Skeletal muscle satellite cell (primary cell): Measurements from ENCODE around the gene BRSK2.
"Not testable (repeated sequence)": the region's sequence is repeated elsewhere in the genome, so short reads cannot be mapped to it uniquely, and the experiment has no call there.

Experiments used
- H3K27me3 ChIP-seq: 2 replicates; pipeline ENCODE4 v1.7.0; 2013; ENCODE audit warnings: low read length; ENCODE audit not compliant: control insufficient read depth, insufficient read depth
- H3K36me3 ChIP-seq: 2 replicates; pipeline ENCODE4 v1.7.0; 2013; ENCODE audit warnings: mild to moderate bottlenecking, control low read depth, low read length; ENCODE audit not compliant: insufficient read depth
- H3K4me1 ChIP-seq: 2 replicates; pipeline ENCODE4 v1.7.0; 2013; ENCODE audit warnings: low read length; ENCODE audit not compliant: control insufficient read depth, insufficient read depth
- H3K4me2 ChIP-seq: 2 replicates; pipeline ENCODE4 v1.7.0; 2013; ENCODE audit warnings: mild to moderate bottlenecking, low read length
- H3K4me3 ChIP-seq: 2 replicates; pipeline ENCODE4 v1.7.0; 2013; ENCODE audit warnings: low read length
- H3K9ac ChIP-seq: 2 replicates; pipeline ENCODE4 v1.7.0; 2013; ENCODE audit warnings: mild to moderate bottlenecking, low read depth, low read length, moderate library complexity
- H3K9me3 ChIP-seq: replicated peaks from 2 replicates; pipeline ENCODE4 v1.7.0; 2013; ENCODE audit warnings: mild to moderate bottlenecking, control low read depth, low read length

Gene BRSK2

GRCh38 chr11:1504581-1505290 lies 115.0 kb downstream of the BRSK2 start:
- H3K4me2 ChIP-seq, result no peak overlapping the region
- no peaks in the 10 kb centered on the region for H3K27me3 ChIP-seq
- no peak overlapping the region for H3K9ac ChIP-seq

GRCh38 chr11:1505480-1505879 lies 115.7 kb downstream of the BRSK2 start:
- Histone ChIP-seq H3K4me2 (no peak overlapping the region), H3K36me3 (no peaks in the 10 kb centered on the region), H3K4me3 (no peak overlapping the region), H3K9ac (no peak overlapping the region), H3K9me3 (no peaks in the 10 kb centered on the region), H3K27me3 (no peaks in the 10 kb centered on the region), H3K4me1 (peaks cover 4% of the 10 kb centered on the region)

More at GRCh38 chr11:1504581-1505290, 115.0 kb downstream of the BRSK2 start:
- Histone ChIP-seq H3K36me3 (no peaks in the 10 kb centered on the region), H3K4me1 (peaks cover 4% of the 10 kb centered on the region), H3K9me3 (no peaks in the 10 kb centered on the region), H3K4me3 (no peak overlapping the region)

- Histone ChIP-seq H3K27me3 (no peaks in the 10 kb centered on the region), H3K4me3 (no peak overlapping the region), H3K4me2 (no peak overlapping the region), H3K9me3 (no peaks in the 10 kb centered on the region), H3K36me3 (no peaks in the 10 kb centered on the region), H3K4me1 (peaks cover 4% of the 10 kb centered on the region), H3K9ac (no peak overlapping the region)
Measured at GRCh38 chr11:1506981-1507380, 117.2 kb downstream of the BRSK2 start.

DNA sequence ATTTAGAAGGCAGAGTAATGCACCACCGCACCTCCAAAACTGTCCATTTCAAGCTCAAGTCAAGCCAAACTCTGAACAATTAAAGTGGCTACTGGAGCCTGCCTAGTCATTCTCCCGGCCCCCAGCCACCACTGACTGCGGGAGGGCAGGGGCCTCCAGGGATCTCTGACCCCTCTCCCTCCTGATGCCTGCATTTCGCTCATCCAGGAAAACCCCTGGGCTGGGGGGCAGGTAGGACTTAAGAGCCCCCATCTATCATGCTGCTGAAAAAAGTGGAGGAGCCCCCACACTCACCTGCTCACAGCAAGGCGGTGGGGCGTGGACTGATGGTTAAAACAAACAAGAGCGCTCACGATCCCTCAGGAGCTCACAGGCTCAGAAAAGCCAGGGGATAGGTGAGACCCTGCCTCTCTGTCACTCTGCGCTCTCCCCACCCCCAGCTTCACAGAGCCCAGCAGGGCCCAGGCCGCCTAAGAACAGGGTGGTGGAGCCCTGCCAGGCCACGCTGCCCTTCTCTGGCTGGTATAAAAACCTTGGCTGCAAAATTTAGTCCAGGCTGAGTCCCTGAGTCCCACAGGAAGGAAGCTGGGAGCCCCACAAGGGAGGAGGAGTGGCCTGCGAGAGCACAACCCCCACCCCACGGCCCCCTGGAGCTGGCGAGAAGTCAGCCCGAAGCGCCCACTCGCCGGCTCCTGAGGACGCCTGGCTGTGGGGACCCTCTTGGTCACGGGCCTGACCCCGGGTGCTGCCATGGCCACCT lies 117.8 kb downstream of the BRSK2 start:
- Histone ChIP-seq H3K27me3 (no peaks in the 10 kb centered on the region), H3K36me3 (no peaks in the 10 kb centered on the region), H3K4me3 (no peak overlapping the region), H3K9me3 (no peaks in the 10 kb centered on the region), H3K4me2 (no peak overlapping the region), H3K4me1 (peaks cover 4% of the 10 kb centered on the region), H3K9ac (no peak overlapping the region)

- no peak overlapping the region for H3K4me2 ChIP-seq
Measured at GRCh38 chr11:1508491-1508891, 118.8 kb downstream of the BRSK2 start.

GRCh38 chr11:1508986-1509385 lies 119.3 kb downstream of the BRSK2 start:
- Histone ChIP-seq H3K36me3 (peaks cover 5% of the 10 kb centered on the region), H3K4me2 (no peak overlapping the region), H3K27me3 (no peaks in the 10 kb centered on the region), H3K4me3 (no peak overlapping the region), H3K9ac (no peak overlapping the region), H3K4me1 (peaks cover 4% of the 10 kb centered on the region), H3K9me3 (no peaks in the 10 kb centered on the region)

More at GRCh38 chr11:1508491-1508891, 118.8 kb downstream of the BRSK2 start:
- H3K36me3 ChIP-seq, result peaks cover 4% of the 10 kb centered on the region
- no peaks in the 10 kb centered on the region for H3K27me3 ChIP-seq
- H3K9ac ChIP-seq, result no peak overlapping the region
- no peaks in the 10 kb centered on the region for H3K9me3 ChIP-seq
- peaks cover 4% of the 10 kb centered on the region for H3K4me1 ChIP-seq
- H3K4me3 ChIP-seq, result no peak overlapping the region

DNA sequence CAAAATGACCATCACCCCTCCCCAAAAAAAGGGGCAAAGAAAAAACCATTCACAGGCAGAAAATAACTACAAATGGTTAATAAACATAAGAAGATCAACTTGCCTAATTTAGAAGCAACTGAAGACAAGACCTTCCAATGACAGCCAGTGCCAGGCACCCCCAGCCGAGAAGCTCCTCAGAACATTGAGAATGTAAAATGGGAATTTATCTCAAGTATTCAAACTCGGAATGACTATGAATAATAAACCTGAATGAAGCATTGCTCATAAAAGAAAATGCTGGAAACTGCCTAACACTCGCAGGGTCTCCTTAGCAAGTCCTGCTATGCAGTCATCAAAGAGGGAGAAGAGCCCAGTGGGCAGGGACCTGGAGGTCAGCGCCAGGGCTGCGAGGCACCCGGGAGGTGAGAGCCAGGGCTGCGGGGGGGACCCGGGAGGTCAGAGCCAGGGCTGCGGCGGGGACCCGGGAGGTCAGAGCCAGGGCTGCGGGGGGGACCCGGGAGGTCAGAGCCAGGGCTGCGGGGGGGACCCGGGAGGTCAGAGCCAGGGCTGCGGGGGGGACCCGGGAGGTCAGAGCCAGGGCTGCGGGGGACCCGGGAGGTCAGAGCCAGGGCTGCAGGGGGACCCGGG lies 120.0 kb downstream of the BRSK2 start:
- Histone ChIP-seq H3K9me3 (no peaks in the 10 kb centered on the region), H3K4me2 (no peak overlapping the region), H3K27me3 (no peaks in the 10 kb centered on the region), H3K9ac (no peak overlapping the region), H3K4me1 (peaks cover 4% of the 10 kb centered on the region), H3K36me3 (peaks cover 5% of the 10 kb centered on the region), H3K4me3 (no peak overlapping the region)

GRCh38 chr11:1510351-1510750 lies 120.6 kb downstream of the BRSK2 start:
- not testable (repeated sequence) for H3K36me3 ChIP-seq, H3K4me3 ChIP-seq, H3K27me3 ChIP-seq, H3K9ac ChIP-seq, H3K4me1 ChIP-seq, H3K4me2 ChIP-seq, H3K9me3 ChIP-seq

- Histone ChIP-seq H3K4me2 (no peak overlapping the region), H3K4me1 (peaks cover 7% of the 10 kb centered on the region), H3K9ac (no peak overlapping the region), H3K36me3 (peaks cover 5% of the 10 kb centered on the region), H3K4me3 (no peak overlapping the region), H3K27me3 (no peaks in the 10 kb centered on the region), H3K9me3 (no peaks in the 10 kb centered on the region)
Measured at GRCh38 chr11:1510928-1511327, 121.2 kb downstream of the BRSK2 start.

- peaks cover 5% of the 10 kb centered on the region for H3K36me3 ChIP-seq
- no peaks in the 10 kb centered on the region for H3K27me3 ChIP-seq
- no peak overlapping the region for H3K9ac ChIP-seq
- H3K4me1 ChIP-seq, result peaks cover 7% of the 10 kb centered on the region
- no peak overlapping the region for H3K4me2 ChIP-seq
- H3K4me3 ChIP-seq, result no peak overlapping the region
- H3K9me3 ChIP-seq, result no peaks in the 10 kb centered on the region
Measured at GRCh38 chr11:1511937-1512496, 122.3 kb downstream of the BRSK2 start.
